GM10266 (cell line): Measurements from ENCODE around the gene NCMAP.

Source experiments
- DNase-seq: peaks from one replicate; pipeline ENCODE4 v3.0.0; 2012; ENCODE audit errors: extremely low spot score
- CTCF ChIP-seq: IDR thresholded peaks from 2 replicates; pipeline ENCODE4 v1.5.1; 2012; ENCODE audit warnings: mild to moderate bottlenecking, low read depth; ENCODE audit not compliant: control insufficient read depth, insufficient read depth; ENCODE audit errors: missing control alignments

NCMAP gene

GRCh38 chr1:24536391-24536840 lies 19.5 kb upstream of the NCMAP start:
- DNase-seq: peak; percentile 50
- no peak for TF ChIP-seq CTCF

DNA sequence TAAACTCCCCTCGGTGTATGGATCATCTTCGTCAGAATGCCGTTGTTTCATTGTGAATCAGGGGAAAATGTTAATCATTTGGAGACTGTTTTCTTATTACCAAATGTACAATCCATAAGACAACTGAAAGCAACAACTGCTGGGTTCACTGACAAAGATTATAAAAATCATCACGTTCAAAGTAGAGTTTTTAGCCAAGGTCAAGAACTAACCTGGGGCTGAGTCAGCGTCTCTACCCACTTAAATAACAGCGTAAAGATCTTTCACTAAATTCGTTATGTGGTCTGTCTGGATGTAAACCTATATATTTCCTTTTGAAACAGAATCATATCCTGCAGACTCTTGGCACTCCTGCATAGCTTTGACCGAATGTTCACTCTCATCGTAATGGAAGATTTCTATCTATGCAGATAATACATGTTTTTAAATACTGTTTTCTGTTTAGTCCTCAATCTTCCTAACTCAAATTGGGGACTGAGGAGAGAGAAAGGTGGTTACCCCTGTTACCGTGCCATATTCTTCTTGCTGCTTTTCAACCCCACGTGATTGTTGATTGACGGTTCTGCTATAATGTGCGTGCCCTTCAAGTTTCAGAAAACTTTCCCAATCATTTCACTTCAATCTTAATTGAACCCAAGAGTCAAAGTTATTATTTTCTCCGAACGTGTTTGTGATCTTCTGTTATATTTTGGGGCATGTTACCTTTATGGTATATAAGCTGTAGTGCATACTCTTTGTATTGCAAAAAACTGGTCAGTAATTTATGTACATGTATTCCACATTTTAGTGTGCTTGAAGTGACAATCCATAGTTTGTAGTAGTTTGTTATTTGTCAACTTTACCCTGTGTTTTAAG lies 15.6 kb upstream of the NCMAP start:
- no peak for DNase-seq

DNA sequence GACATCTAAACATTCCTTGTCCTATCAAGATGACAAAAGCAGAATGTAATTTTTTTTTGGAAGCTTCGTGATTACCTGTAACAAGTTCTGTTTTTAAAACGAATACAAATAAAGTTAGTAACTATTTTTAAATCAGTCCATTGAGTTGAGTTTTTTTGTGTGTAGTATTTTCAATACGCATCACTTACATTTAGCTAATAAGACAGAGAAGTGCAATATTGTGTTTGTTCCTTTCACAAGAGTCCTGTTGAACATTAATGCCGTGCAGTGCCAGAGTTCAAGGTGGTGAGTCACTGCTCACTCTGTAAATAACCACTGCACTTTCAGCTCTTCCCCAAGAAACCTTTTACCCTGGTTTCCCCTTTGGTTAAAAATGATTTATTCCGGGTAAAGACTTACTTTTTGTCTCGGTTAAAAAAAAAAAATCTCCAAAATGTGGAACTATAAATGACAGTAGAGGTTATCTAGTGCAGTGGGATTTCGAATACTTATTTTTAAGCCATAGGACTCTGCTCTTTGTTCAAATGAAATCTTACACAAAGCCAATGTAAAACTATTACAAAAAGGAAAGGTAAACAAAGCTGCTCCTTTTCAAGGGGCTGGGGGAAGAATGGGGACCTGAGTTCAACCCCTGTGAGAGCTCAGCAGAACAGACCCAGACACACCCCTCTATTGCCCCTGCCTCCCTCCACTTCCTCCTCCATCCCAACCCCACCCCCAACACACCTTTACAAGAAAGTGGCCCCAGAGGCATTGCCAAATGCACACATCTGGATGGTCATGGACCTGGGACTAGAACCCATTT lies 14.8 kb upstream of the NCMAP start:
- TF ChIP-seq CTCF: no peak
- no peak for DNase-seq

More for the DNA sequence above, 15.6 kb upstream of the NCMAP start:
- TF ChIP-seq CTCF: no peak

DNA sequence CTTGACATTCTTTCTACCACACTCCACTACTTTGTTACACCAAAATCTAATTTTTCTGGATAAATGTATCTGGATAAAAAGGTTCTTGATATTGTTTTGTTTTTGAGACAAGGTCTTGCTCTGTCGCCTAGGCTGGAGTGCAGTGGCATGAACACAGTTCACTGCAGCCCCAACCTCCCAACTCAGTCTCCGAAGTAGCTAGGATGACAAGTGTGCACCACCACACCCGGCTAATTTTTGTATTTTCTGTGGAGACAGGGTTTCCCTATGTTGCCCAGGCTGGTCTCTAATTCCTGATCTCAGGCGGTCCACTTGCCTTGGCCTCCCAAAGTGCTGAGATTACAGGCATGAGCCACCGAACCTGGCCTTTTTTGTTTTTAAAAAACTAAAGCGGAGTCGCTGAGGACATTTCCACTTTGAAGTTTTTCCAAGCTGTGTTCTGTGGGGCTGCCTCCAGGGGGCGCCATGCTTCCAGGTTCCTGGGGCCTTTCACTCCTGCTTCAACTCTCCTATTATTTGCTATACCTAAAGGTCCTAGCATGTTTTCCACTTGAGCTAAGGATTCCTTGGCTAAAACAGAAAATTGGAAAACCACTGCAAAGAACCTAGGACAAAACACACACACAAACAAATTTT lies 14.1 kb upstream of the NCMAP start:
- DNase-seq: no peak
- TF ChIP-seq CTCF: peak; percentile 48

DNA sequence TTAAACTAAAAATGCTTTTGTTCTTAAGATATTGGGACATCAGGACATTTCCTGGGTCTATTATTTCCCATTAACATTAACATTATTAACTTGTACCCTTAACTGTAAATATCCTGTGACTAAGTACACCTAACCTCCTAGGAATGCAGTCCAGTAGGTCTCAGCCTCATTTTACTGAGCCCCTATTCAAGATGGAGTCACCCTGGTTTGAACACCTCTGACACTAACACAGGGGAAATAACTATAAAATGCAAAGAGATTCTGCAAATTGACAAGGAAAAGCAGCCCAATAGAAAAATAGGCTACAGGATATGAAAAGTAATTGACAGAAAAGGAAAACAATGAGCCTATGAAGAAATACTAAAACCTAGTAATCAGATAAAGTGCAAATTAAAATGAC lies 11.6 kb upstream of the NCMAP start:
- no peak for TF ChIP-seq CTCF
- DNase-seq: no peak

- TF ChIP-seq CTCF: no peak
- no peak for DNase-seq
Observed at GRCh38 chr1:24545662-24546061, 10.2 kb upstream of the NCMAP start.
